Endothelial cell (in vitro differentiated cells): Measurements from ENCODE around the gene WBP1L. TPM values are rescaled to one million over a fixed set of nuclear protein-coding genes. Genes with fewer than 3 reads are reported as not detected.

Experiments used
- DNase-seq: peaks from one replicate; pipeline ENCODE4 v3.0.0; 2021; ENCODE audit warnings: low spot score
- H3K27ac Mint-ChIP-seq: one replicate; pipeline ENCODE4 v1.8.0; 2021; ENCODE audit warnings: mixed read lengths, inconsistent platforms; ENCODE audit not compliant: unreplicated experiment
- H3K27me3 Mint-ChIP-seq: one replicate; pipeline ENCODE4 v1.8.0; 2021; ENCODE audit warnings: mild to moderate bottlenecking, moderate library complexity, mixed read lengths, inconsistent platforms; ENCODE audit not compliant: unreplicated experiment
- H3K36me3 Mint-ChIP-seq: one replicate; pipeline ENCODE4 v1.8.0; 2021; ENCODE audit warnings: mild to moderate bottlenecking, low read depth, mixed read lengths, inconsistent platforms; ENCODE audit not compliant: unreplicated experiment
- H3K4me1 Mint-ChIP-seq: one replicate; pipeline ENCODE4 v1.8.0; 2021; ENCODE audit warnings: mild to moderate bottlenecking, mixed read lengths, inconsistent platforms; ENCODE audit not compliant: unreplicated experiment
- H3K4me3 Mint-ChIP-seq: one replicate; pipeline ENCODE4 v1.8.0; 2021; ENCODE audit warnings: mild to moderate bottlenecking, mixed read lengths, inconsistent platforms; ENCODE audit not compliant: unreplicated experiment
- H3K9me3 Mint-ChIP-seq: one replicate; pipeline ENCODE4 v1.8.0; 2021; ENCODE audit warnings: mixed read lengths, inconsistent platforms; ENCODE audit not compliant: unreplicated experiment
- total RNA-seq: library from RNA; stranded (reverse); fragmentation: NEBNext Ultra II Directional; extraction: Animal tissue kit (Norgen Biotek cat#: 25700); gene quantifications from one replicate; pipeline ENCODE4 v1.2.1, GENCODE V29; 2021; ENCODE audit not compliant: unreplicated experiment
- TF ChIP-seq, protein P1 (sequence below): fragments of 200-600 bp; sonication (generic); IDR thresholded peaks from one replicate; pipeline ENCODE4 v1.5.0; 2021; ENCODE audit warnings: antibody characterized with exemption; ENCODE audit not compliant: unreplicated experiment

Gene WBP1L
- total RNA-seq, 1 donor from 2014 or later: 49.4 TPM

DNA sequence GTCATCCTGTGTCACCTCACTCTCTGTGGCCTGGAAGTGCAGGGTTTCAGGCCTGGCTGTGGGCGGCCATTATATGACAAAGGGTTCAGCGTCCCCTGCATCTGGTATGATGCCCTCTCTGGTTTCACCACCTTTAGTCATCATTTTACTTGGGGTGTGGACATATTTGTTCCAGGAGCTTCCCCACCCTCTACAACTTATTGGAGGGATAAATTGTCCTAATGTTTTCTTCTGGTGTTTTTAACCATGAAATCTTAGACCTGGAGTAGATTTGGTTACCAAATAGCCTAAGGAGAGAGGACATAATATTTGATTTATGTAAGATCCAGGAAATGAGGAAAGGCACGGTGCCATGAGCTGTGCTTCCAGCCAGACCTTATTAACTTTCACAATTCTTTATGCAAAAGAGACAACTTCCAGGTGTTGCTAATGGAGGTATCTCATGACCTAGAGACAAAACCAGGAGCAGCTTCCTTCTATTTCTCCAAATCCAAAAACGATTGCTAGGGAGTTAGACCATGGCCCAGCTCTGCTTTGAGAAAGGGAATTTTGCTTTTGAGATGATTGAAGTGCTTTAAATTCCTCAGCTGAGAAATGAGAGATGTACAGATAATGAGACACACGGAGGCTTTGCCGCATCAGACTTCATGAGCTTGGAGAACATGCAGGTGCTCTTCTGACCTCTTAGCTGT is 20.9 kb downstream of the WBP1L start:
- no peak for DNase-seq

GRCh38 chr10:102765336-102765735 is 21.6 kb downstream of the WBP1L start:
- Mint-ChIP-seq H3K27me3 (peaks cover 1% of the 10 kb centered on the region), H3K9me3 (no peaks in the 10 kb centered on the region), H3K4me1 (no peaks in the 10 kb centered on the region), H3K4me3 (no peak overlapping the region), H3K36me3 (peaks cover 9% of the 10 kb centered on the region), H3K27ac (no peak overlapping the region)
- DNase-seq: no peak
- TF ChIP-seq, protein P1, sequence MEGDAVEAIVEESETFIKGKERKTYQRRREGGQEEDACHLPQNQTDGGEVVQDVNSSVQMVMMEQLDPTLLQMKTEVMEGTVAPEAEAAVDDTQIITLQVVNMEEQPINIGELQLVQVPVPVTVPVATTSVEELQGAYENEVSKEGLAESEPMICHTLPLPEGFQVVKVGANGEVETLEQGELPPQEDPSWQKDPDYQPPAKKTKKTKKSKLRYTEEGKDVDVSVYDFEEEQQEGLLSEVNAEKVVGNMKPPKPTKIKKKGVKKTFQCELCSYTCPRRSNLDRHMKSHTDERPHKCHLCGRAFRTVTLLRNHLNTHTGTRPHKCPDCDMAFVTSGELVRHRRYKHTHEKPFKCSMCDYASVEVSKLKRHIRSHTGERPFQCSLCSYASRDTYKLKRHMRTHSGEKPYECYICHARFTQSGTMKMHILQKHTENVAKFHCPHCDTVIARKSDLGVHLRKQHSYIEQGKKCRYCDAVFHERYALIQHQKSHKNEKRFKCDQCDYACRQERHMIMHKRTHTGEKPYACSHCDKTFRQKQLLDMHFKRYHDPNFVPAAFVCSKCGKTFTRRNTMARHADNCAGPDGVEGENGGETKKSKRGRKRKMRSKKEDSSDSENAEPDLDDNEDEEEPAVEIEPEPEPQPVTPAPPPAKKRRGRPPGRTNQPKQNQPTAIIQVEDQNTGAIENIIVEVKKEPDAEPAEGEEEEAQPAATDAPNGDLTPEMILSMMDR: no peak

More for the DNA sequence above, 20.9 kb downstream of the WBP1L start:
- H3K36me3 Mint-ChIP-seq: peaks cover 9% of the 10 kb centered on the region
- H3K4me1 Mint-ChIP-seq: no peaks in the 10 kb centered on the region
- H3K4me3 Mint-ChIP-seq: no peak overlapping the region
- no peak overlapping the region for H3K27ac Mint-ChIP-seq
- H3K27me3 Mint-ChIP-seq: peaks cover 1% of the 10 kb centered on the region
- TF ChIP-seq, protein P1: no peak
- H3K9me3 Mint-ChIP-seq: no peaks in the 10 kb centered on the region

- DNase-seq: no peak
- H3K4me1 Mint-ChIP-seq: no peaks in the 10 kb centered on the region
- no peak overlapping the region for H3K27ac Mint-ChIP-seq
These were observed 23.8 kb downstream of the WBP1L start for GRCh38 chr10:102767428-102768160.

GRCh38 chr10:102769375-102770107 is 25.8 kb downstream of the WBP1L start:
- H3K4me3 Mint-ChIP-seq: no peak overlapping the region
- H3K4me1 Mint-ChIP-seq: peaks cover 9% of the 10 kb centered on the region
- no peaks in the 10 kb centered on the region for H3K9me3 Mint-ChIP-seq
- no peak overlapping the region for H3K27ac Mint-ChIP-seq
- no peak for DNase-seq
- H3K36me3 Mint-ChIP-seq: peaks cover 9% of the 10 kb centered on the region
- TF ChIP-seq, protein P1: no peak
- peaks cover 1% of the 10 kb centered on the region for H3K27me3 Mint-ChIP-seq

More at GRCh38 chr10:102767428-102768160, 23.8 kb downstream of the WBP1L start:
- H3K27me3 Mint-ChIP-seq: peaks cover 1% of the 10 kb centered on the region
- TF ChIP-seq, protein P1: no peak
- no peaks in the 10 kb centered on the region for H3K9me3 Mint-ChIP-seq
- H3K4me3 Mint-ChIP-seq: no peak overlapping the region
- peaks cover 9% of the 10 kb centered on the region for H3K36me3 Mint-ChIP-seq
